HEK293T (cell line): ENCODE measurements around the gene STPG3.

Source experiments
- BHLHE40 ChIP-seq: fragments of 450-650 bp; IDR thresholded peaks from 2 replicates; pipeline ENCODE4 v1.6.1; 2016; ENCODE audit warnings: mild to moderate bottlenecking, moderate library complexity, borderline replicate concordance
- CTBP1 ChIP-seq: fragments of 450-650 bp; IDR thresholded peaks from 2 replicates; pipeline ENCODE4 v1.6.1; 2016; ENCODE audit warnings: borderline replicate concordance
- ELF4 ChIP-seq: fragments of 450-650 bp; IDR thresholded peaks from 2 replicates; pipeline ENCODE4 v1.6.1; 2017; ENCODE audit warnings: antibody characterized with exemption
- FOXK2 ChIP-seq: fragments of 450-650 bp; IDR thresholded peaks from 2 replicates; pipeline ENCODE4 v1.6.1; 2016; ENCODE audit warnings: mild to moderate bottlenecking
- SP1 ChIP-seq: fragments of 450-650 bp; IDR thresholded peaks from 2 replicates; pipeline ENCODE4 v1.6.1; 2017
- SUZ12 ChIP-seq: fragments of 450-650 bp; IDR thresholded peaks from 2 replicates; pipeline ENCODE4 v1.6.1; 2016; ENCODE audit warnings: mild to moderate bottlenecking

DNA sequence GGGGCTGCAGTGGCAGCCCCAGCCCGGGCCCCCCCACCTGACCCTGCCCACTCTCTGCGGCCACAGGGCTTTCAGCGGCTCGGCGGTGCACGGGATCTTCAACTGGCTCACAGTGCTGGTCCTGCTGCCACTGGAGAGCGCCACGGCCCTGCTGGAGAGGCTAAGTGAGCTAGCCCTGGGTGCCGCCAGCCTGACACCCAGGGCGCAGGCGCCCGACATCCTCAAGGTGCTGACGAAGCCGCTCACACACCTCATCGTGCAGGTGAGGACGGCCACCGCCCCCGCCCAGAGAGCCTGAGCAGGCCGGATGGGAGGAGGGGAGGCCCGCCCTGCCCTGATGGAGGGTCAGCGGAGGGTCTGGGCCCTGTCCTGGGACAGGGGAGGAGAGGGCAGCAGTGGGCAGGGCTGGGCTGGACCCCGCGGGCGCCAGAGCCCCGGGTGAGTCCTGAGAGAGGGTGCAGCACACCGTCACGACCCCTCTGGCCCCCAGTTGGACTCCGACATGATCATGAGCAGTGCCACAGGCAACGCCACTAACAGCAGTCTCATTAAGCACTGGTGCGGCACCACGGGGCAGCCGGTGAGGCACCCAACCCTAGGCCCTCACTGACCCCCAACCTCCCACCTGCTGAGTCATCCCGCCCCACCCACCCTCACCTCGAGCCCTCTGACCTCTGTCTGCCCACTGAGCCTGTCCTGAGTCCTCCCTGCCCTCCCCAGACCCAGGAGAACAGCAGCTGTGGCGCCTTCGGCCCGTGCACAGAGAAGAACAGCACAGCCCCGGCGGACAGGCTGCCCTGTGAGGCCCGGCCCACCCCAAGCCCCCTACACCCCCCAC lies 17.7 kb upstream of the STPG3 start:
- TF ChIP-seq SUZ12 (no peak), SP1 (no peak), FOXK2 (no peak), BHLHE40 (no peak), CTBP1 (no peak), ELF4 (no peak)
